Measurements from ENCODE around the gene TMEM134.

GRCh38 chr11:67494371-67495233, 25.6 kb upstream of the TMEM134 start:
- TF ChIP-seq CTCF (IDR thresholded peaks at IDR 0.05) (no peak), POLR2AphosphoS5 (IDR thresholded peaks at IDR 0.05) (no peak)

Data from sigmoid colon (tissue), 4 donors.